Measurements from ENCODE around the gene RPS6KB1.

DNA sequence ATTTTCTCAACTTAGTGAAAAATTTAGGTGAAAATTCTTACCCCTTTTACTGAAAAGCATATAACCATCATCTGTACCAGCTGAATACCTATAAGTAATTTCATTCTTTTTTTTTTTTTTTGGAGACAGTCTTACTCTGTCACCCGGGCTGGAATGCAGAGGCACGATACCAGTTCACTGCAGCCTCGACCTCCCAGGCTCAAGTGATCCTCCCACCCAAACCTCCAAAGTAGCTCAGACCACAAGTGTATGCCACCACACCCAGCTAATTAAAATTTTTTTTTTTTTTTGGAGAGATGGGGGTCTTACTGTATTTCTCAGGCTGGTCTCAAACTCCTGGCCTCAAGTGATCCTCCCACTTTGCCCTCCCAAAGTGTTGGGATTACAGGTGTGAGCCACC lies 34.0 kb upstream of the RPS6KB1 start:
- TF ChIP-seq, protein P1, sequence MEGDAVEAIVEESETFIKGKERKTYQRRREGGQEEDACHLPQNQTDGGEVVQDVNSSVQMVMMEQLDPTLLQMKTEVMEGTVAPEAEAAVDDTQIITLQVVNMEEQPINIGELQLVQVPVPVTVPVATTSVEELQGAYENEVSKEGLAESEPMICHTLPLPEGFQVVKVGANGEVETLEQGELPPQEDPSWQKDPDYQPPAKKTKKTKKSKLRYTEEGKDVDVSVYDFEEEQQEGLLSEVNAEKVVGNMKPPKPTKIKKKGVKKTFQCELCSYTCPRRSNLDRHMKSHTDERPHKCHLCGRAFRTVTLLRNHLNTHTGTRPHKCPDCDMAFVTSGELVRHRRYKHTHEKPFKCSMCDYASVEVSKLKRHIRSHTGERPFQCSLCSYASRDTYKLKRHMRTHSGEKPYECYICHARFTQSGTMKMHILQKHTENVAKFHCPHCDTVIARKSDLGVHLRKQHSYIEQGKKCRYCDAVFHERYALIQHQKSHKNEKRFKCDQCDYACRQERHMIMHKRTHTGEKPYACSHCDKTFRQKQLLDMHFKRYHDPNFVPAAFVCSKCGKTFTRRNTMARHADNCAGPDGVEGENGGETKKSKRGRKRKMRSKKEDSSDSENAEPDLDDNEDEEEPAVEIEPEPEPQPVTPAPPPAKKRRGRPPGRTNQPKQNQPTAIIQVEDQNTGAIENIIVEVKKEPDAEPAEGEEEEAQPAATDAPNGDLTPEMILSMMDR (IDR thresholded peaks at IDR 0.05; ENCODE audit: borderline replicate concordance, extremely low read depth, low read length, poor library complexity, severe bottlenecking) = no peak
- TF ChIP-seq EZH2 (IDR thresholded peaks at IDR 0.05; ENCODE audit: borderline replicate concordance, low read depth, low read length, severe bottlenecking) = no peak
